H9 (cell line): ENCODE data around the gene SPDYE1. TPM values are rescaled to one million over a fixed set of nuclear protein-coding genes. Genes with fewer than 3 reads are reported as not detected.
"Not testable (repeated sequence)": the region's sequence is repeated elsewhere in the genome, so short reads cannot be mapped to it uniquely, and the experiment has no call there.

ENCODE experiments used
- DNase-seq: peaks from one replicate; pipeline ENCODE4 v3.0.0-alpha.2; 2017
- H2AFZ ChIP-seq: one replicate; pipeline ENCODE4 v1.6.1; 2013; ENCODE audit warnings: mild to moderate bottlenecking, low read length, control low read depth, moderate library complexity
- H2AK5ac ChIP-seq: 2 replicates; pipeline ENCODE4 v1.6.1; 2013; ENCODE audit warnings: low read length, control low read depth, mixed read lengths; ENCODE audit not compliant: insufficient read length
- H2BK120ac ChIP-seq: one replicate; pipeline ENCODE4 v1.6.1; 2013; ENCODE audit warnings: low read depth, mild to moderate bottlenecking, low read length, control low read depth, inconsistent platforms; ENCODE audit not compliant: poor library complexity, severe bottlenecking
- H2BK12ac ChIP-seq: 2 replicates; pipeline ENCODE4 v1.6.1; 2013; ENCODE audit warnings: low read length, control low read depth, mixed read lengths, low read depth; ENCODE audit not compliant: insufficient read length
- H2BK15ac ChIP-seq: 2 replicates; pipeline ENCODE4 v1.6.1; 2013; ENCODE audit warnings: low read depth, low read length, control low read depth
- H2BK20ac ChIP-seq: one replicate; pipeline ENCODE4 v1.6.1; 2013; ENCODE audit warnings: low read depth, mild to moderate bottlenecking, low read length, control low read depth, inconsistent platforms; ENCODE audit not compliant: poor library complexity, severe bottlenecking
- H2BK5ac ChIP-seq: 2 replicates; pipeline ENCODE4 v1.6.1; 2013; ENCODE audit warnings: low read length, control low read depth, mixed read lengths; ENCODE audit not compliant: insufficient read length
- H3K14ac ChIP-seq: 2 replicates; pipeline ENCODE4 v1.6.1; 2013; ENCODE audit warnings: low read length, control low read depth; ENCODE audit not compliant: insufficient read depth
- H3K18ac ChIP-seq: 2 replicates; pipeline ENCODE4 v1.6.1; 2013; ENCODE audit warnings: low read depth, mild to moderate bottlenecking, mixed read lengths, low read length, control low read depth; ENCODE audit not compliant: insufficient read length
- H3K23ac ChIP-seq: 2 replicates; pipeline ENCODE4 v1.6.1; 2013; ENCODE audit warnings: low read length, control low read depth, mixed read lengths, low read depth; ENCODE audit not compliant: insufficient read length
- H3K23me2 ChIP-seq: 2 replicates; pipeline ENCODE4 v1.6.1; 2013; ENCODE audit warnings: low read depth, mild to moderate bottlenecking, mixed read lengths, low read length, control low read depth; ENCODE audit not compliant: insufficient read length, poor library complexity, severe bottlenecking
- H3K27ac ChIP-seq: 2 replicates; pipeline ENCODE4 v1.5.1; 2013; ENCODE audit warnings: low read length, control low read depth, mixed read lengths, low read depth; ENCODE audit not compliant: insufficient read length
- H3K27me3 ChIP-seq: 2 replicates; pipeline ENCODE4 v1.6.1; 2013; ENCODE audit warnings: low read length, control low read depth, inconsistent platforms; ENCODE audit not compliant: insufficient read depth
- H3K4ac ChIP-seq: 2 replicates; pipeline ENCODE4 v1.6.1; 2013; ENCODE audit warnings: low read depth, mild to moderate bottlenecking, control low read depth, inconsistent platforms, low read length, moderate library complexity
- H3K4me1 ChIP-seq: 2 replicates; pipeline ENCODE4 v1.6.1; 2013; ENCODE audit warnings: low read length, control low read depth, inconsistent platforms; ENCODE audit not compliant: insufficient read depth
- H3K4me2 ChIP-seq: 2 replicates; pipeline ENCODE4 v1.6.1; 2013; ENCODE audit warnings: low read length, control low read depth, mixed read lengths; ENCODE audit not compliant: insufficient read length, insufficient read depth
- H3K56ac ChIP-seq: 2 replicates; pipeline ENCODE4 v1.6.1; 2013; ENCODE audit warnings: low read depth, mild to moderate bottlenecking, mixed read lengths, low read length, control low read depth; ENCODE audit not compliant: insufficient read length
- H3K79me1 ChIP-seq: 2 replicates; pipeline ENCODE4 v1.6.1; 2013; ENCODE audit warnings: low read depth, mild to moderate bottlenecking, moderate library complexity, low read length, control low read depth, inconsistent platforms; ENCODE audit not compliant: insufficient read depth, poor library complexity, severe bottlenecking
- H3K79me2 ChIP-seq: 2 replicates; pipeline ENCODE4 v1.6.1; 2013; ENCODE audit warnings: low read length, control low read depth, inconsistent platforms; ENCODE audit not compliant: insufficient read depth
- H3K9ac ChIP-seq: 2 replicates; pipeline ENCODE4 v1.6.1; 2013; ENCODE audit warnings: low read length, control low read depth, mixed read lengths; ENCODE audit not compliant: insufficient read length; ENCODE audit errors: extremely low read depth
- H3K9me3 ChIP-seq: one replicate; pipeline ENCODE4 v1.6.1; 2013; ENCODE audit warnings: low read depth, low read length, inconsistent platforms; ENCODE audit not compliant: control insufficient read depth
- H3T11ph ChIP-seq: one replicate; pipeline ENCODE4 v1.6.1; 2013; ENCODE audit warnings: mild to moderate bottlenecking, low read length, control low read depth, inconsistent platforms
- H4K20me1 ChIP-seq: one replicate; pipeline ENCODE4 v1.6.1; 2013; ENCODE audit not compliant: control insufficient read depth, insufficient read length, insufficient read depth
- H4K5ac ChIP-seq: 2 replicates; pipeline ENCODE4 v1.6.1; 2013; ENCODE audit warnings: low read depth, mild to moderate bottlenecking, mixed read lengths, low read length, control low read depth; ENCODE audit not compliant: insufficient read length
- H4K8ac ChIP-seq: replicated peaks from 2 replicates; pipeline ENCODE4 v1.6.1; 2013; ENCODE audit warnings: low read length, control low read depth, mixed read lengths, low read depth; ENCODE audit not compliant: insufficient read length
- H4K91ac ChIP-seq: 2 replicates; pipeline ENCODE4 v1.6.1; 2013; ENCODE audit warnings: low read depth, mild to moderate bottlenecking, moderate library complexity, mixed read lengths, low read length, control low read depth; ENCODE audit not compliant: insufficient read length
- H3K27ac Mint-ChIP-seq, 3 experiments: 2 replicates in 2 of 3; 3 replicates in 1 of 3; pipeline ENCODE4 v1.8.0; 2020 to 2021; ENCODE audit warnings: mixed read lengths in 3 of 3, mild to moderate bottlenecking in 1 of 3, moderate library complexity in 1 of 3
- H3K27me3 Mint-ChIP-seq: 2 replicates; pipeline ENCODE4 v1.8.0; 2021; ENCODE audit warnings: low read depth, mild to moderate bottlenecking, moderate library complexity, mixed read lengths
- H3K36me3 Mint-ChIP-seq, 3 experiments: 2 replicates in 2 of 3; 3 replicates in 1 of 3; pipeline ENCODE4 v1.8.0; 2020 to 2021; ENCODE audit warnings: low read depth in 3 of 3, mixed read lengths in 3 of 3; ENCODE audit not compliant: insufficient read depth in 1 of 3
- H3K4me1 Mint-ChIP-seq, 2 experiments: 2 replicates each; pipeline ENCODE4 v1.8.0; 2020; ENCODE audit warnings: mixed read lengths in 2 of 2
- H3K4me3 Mint-ChIP-seq, 2 experiments: 2 replicates in 1 of 2; 3 replicates in 1 of 2; pipeline ENCODE4 v1.8.0; 2020 to 2021; ENCODE audit warnings: mild to moderate bottlenecking in 2 of 2, mixed read lengths in 2 of 2, moderate library complexity in 1 of 2
- H3K9me3 Mint-ChIP-seq, 2 experiments: 2 replicates in 1 of 2; 3 replicates in 1 of 2; pipeline ENCODE4 v1.8.0; 2020; ENCODE audit warnings: mild to moderate bottlenecking in 2 of 2, mixed read lengths in 2 of 2, moderate library complexity in 1 of 2
- CTCF ChIP-seq: fragments of 200-600 bp; sonication (generic); conservative IDR thresholded peaks from 3 replicates; pipeline ENCODE4 v1.8.0; 2021; ENCODE audit warnings: antibody characterized with exemption, mild to moderate bottlenecking
- WGBS: extraction: QIAGEN DNeasy Blood & Tissue Kit; methylation state at CpG from one replicate; pipeline ENCODE4 v1.1.7; 2013; ENCODE audit warnings: missing lambda C conversion rate, low lambda C conversion rate, mixed read lengths; ENCODE audit not compliant: insufficient read length; ENCODE audit errors: extremely low coverage; 5-methylcytosine and 5-hydroxymethylcytosine counted together
- total RNA-seq: library from RNA; stranded (reverse); gene quantifications from 2 replicates; pipeline ENCODE4 v1.2.1, GENCODE V29; 2021

Gene SPDYE1
- total RNA-seq, 1 experiment from 2014 or later = not detected

- H3K23me2 ChIP-seq = no peaks in the 10 kb centered on the region
- H4K8ac ChIP-seq = no peak overlapping the region
- H3K4me2 ChIP-seq = no peak overlapping the region
- Mint-ChIP-seq H3K4me1 (peaks cover 0 to 6% of the 10 kb centered on the region in 2 experiments; a peak in 1 of 4 replicates), H3K27me3 (no peaks in the 10 kb centered on the region; the same call in 1 of the 2 replicates), H3K36me3 (peaks cover 10 to 13% (median 11%) of the 10 kb centered on the region in 3 experiments; a peak in 5 of 7 replicates), H3K9me3 (peaks cover 4 to 6% of the 10 kb centered on the region in 2 experiments; a peak in 3 of 5 replicates), H3K4me3 (no peak overlapping the region), H3K27ac (no peak overlapping the region)
- H3K79me2 ChIP-seq = no peaks in the 10 kb centered on the region
- H3K27ac ChIP-seq = no peak overlapping the region
- WGBS = no CpG with 5 or more reads among the region's 1 CpG
- no peak overlapping the region for H3K9ac ChIP-seq
- H4K20me1 ChIP-seq = no peaks in the 10 kb centered on the region
- no peak overlapping the region for H3K14ac ChIP-seq
- no peak overlapping the region for H2BK120ac ChIP-seq
- no peak overlapping the region for H3K4ac ChIP-seq
- H2BK5ac ChIP-seq = no peak overlapping the region
- no peaks in the 10 kb centered on the region for H3K4me1 ChIP-seq
- no peak for DNase-seq
- no peaks in the 10 kb centered on the region for H3K27me3 ChIP-seq
- H3K23ac ChIP-seq = no peak overlapping the region
- no peak overlapping the region for H2AFZ ChIP-seq
- no peak overlapping the region for H2BK12ac ChIP-seq
- no peak for TF ChIP-seq CTCF
- H3T11ph ChIP-seq = no peak overlapping the region
- H2BK20ac ChIP-seq = no peak overlapping the region
- H3K9me3 ChIP-seq = no peaks in the 10 kb centered on the region
- no peaks in the 10 kb centered on the region for H3K79me1 ChIP-seq
- no peak overlapping the region for H3K18ac ChIP-seq
- no peak overlapping the region for H3K56ac ChIP-seq
- no peak overlapping the region for H2AK5ac ChIP-seq
- no peak overlapping the region for H4K91ac ChIP-seq
- no peak overlapping the region for H2BK15ac ChIP-seq
- H4K5ac ChIP-seq = no peak overlapping the region
Measured at GRCh38 chr7:43960933-43961332, 36.8 kb upstream of the SPDYE1 start.

GRCh38 chr7:43966392-43966791, 31.3 kb upstream of the SPDYE1 start:
- not testable (repeated sequence) for H3K27me3 ChIP-seq, H3K4me3 Mint-ChIP-seq, H4K8ac ChIP-seq, DNase-seq, H3K9ac ChIP-seq, H3K4me2 ChIP-seq, H3K9me3 ChIP-seq, H3K18ac ChIP-seq, H4K5ac ChIP-seq, H2BK15ac ChIP-seq, H3K56ac ChIP-seq, H3K4me1 ChIP-seq, H3K23me2 ChIP-seq, H2AFZ ChIP-seq, H4K91ac ChIP-seq, H3K79me2 ChIP-seq, H2AK5ac ChIP-seq, H2BK5ac ChIP-seq, H3K27ac Mint-ChIP-seq, H2BK20ac ChIP-seq, H3K9me3 Mint-ChIP-seq, H3K36me3 Mint-ChIP-seq, H2BK120ac ChIP-seq, H3K79me1 ChIP-seq, H3K4ac ChIP-seq, H4K20me1 ChIP-seq, H3T11ph ChIP-seq, H3K27me3 Mint-ChIP-seq, H2BK12ac ChIP-seq, H3K14ac ChIP-seq, H3K27ac ChIP-seq, H3K23ac ChIP-seq, H3K4me1 Mint-ChIP-seq
- WGBS = no CpG with 5 or more reads among the region's 3 CpGs
